GM18861 (cell line): Measurements from ENCODE around the gene LYPD5.
"Not testable (repeated sequence)": the region's sequence is repeated elsewhere in the genome, so short reads cannot be mapped to it uniquely, and the experiment has no call there.

ENCODE experiments used
- ATAC-seq: cut with Tn5 transposase; IDR thresholded peaks from one replicate; pipeline ENCODE4 v1.9.1; 2021; ENCODE audit not compliant: unreplicated experiment

Gene LYPD5

GRCh38 chr19:43806848-43807247 lies 4.6 kb upstream of the LYPD5 start:
- no peak for ATAC-seq

- ATAC-seq = not testable (repeated sequence)
These were observed 4.2 kb upstream of the LYPD5 start for GRCh38 chr19:43806401-43806800.

- no peak for ATAC-seq
These were observed 2.2 kb upstream of the LYPD5 start for GRCh38 chr19:43804432-43804831.

- no peak for ATAC-seq
These were observed 2.6 kb downstream of the LYPD5 start for GRCh38 chr19:43799502-43800142.

- ATAC-seq = no peak
These were observed 3.5 kb downstream of the LYPD5 start for GRCh38 chr19:43798546-43799409.

- no peak for ATAC-seq
These were observed 4.2 kb downstream of the LYPD5 start for GRCh38 chr19:43798026-43798545.

GRCh38 chr19:43797556-43797955 lies 4.7 kb downstream of the LYPD5 start:
- no peak for ATAC-seq

- ATAC-seq = no peak
These were observed 5.1 kb downstream of the LYPD5 start for GRCh38 chr19:43797118-43797517.

GRCh38 chr19:43790587-43790986 lies 11.7 kb downstream of the LYPD5 start:
- ATAC-seq = no peak

GRCh38 chr19:43789029-43789428 lies 13.2 kb downstream of the LYPD5 start:
- ATAC-seq = no peak

GRCh38 chr19:43786665-43787064 lies 15.6 kb downstream of the LYPD5 start:
- ATAC-seq = no peak

GRCh38 chr19:43784981-43785808 lies 17.1 kb downstream of the LYPD5 start:
- ATAC-seq = no peak

- ATAC-seq = no peak
These were observed 17.8 kb downstream of the LYPD5 start for GRCh38 chr19:43784241-43784980.

GRCh38 chr19:43783636-43784035 lies 18.6 kb downstream of the LYPD5 start:
- no peak for ATAC-seq

- ATAC-seq = no peak
These were observed 19.5 kb downstream of the LYPD5 start for GRCh38 chr19:43782689-43783231.

- ATAC-seq = no peak
These were observed 20.0 kb downstream of the LYPD5 start for GRCh38 chr19:43782311-43782660.

GRCh38 chr19:43781630-43782310 lies 20.5 kb downstream of the LYPD5 start:
- no peak for ATAC-seq

GRCh38 chr19:43780706-43781525 lies 21.3 kb downstream of the LYPD5 start, which contains the start of gene KCNN4:
TSS of gene KCNN4 (minus strand) at chr19:43780973. CDS start at chr19:43780861, 112 bp downstream.
- ATAC-seq = no peak

GRCh38 chr19:43779820-43780219 lies 22.4 kb downstream of the LYPD5 start:
- ATAC-seq = no peak
